H1 (cell line): Measurements from ENCODE around the gene RBM19. TPM values are rescaled to one million over a fixed set of nuclear protein-coding genes. Genes with fewer than 3 reads are reported as not detected.

Source experiments
- ASH2L ChIP-seq: fragments of 200-600, 300-600 bp; sonication (generic); IDR thresholded peaks from one replicate; pipeline ENCODE4 v1.7.1; 2017; ENCODE audit warnings: low read length
- CBX5 ChIP-seq: fragments of 300-800, 300-1000 bp; sonication (generic); IDR thresholded peaks from 2 replicates; pipeline ENCODE4 v1.7.1; 2016; ENCODE audit warnings: antibody characterized with exemption, low read length, low read depth
- CTBP2 ChIP-seq: IDR thresholded peaks from 2 replicates; pipeline ENCODE4 v1.7.0; 2011; ENCODE audit warnings: borderline replicate concordance, mild to moderate bottlenecking, moderate library complexity, mixed read lengths, low read length; ENCODE audit not compliant: insufficient read depth, insufficient read length
- SIRT6 ChIP-seq: IDR thresholded peaks from one replicate; pipeline ENCODE4 v1.7.1; 2012; ENCODE audit warnings: low read length, inconsistent platforms
- polyA plus RNA-seq, 7 experiments: library from polyadenylated mRNA; depleted of rRNA in 3 of 7; stranded (reverse) in 5 of 7; unstranded in 2 of 7; fragments of >200 nt in 5 of 7; fragments of 200-250 nt in 2 of 7; gene quantifications; 1 replicate in 5 of 7; 2 replicates in 1 of 7; 4 replicates in 1 of 7; pipeline versions ENCODE4 v1.2.1 to v1.2.3, GENCODE V29; 2011 to 2013; ENCODE audit warnings: missing spikeins in 2 of 7, mixed read lengths in 2 of 7
- total RNA-seq: library from RNA; stranded (reverse); fragmentation: NEBNext Ultra II Directional; extraction: Animal tissue kit (Norgen Biotek cat#: 25700); gene quantifications from 2 replicates; pipeline ENCODE4 v1.2.1, GENCODE V29; 2021
- TF ChIP-seq, protein P1 (sequence below): fragments of 300-600 bp; sonication (generic); IDR thresholded peaks from 2 replicates; pipeline ENCODE4 v1.7.1; 2012; ENCODE audit warnings: low read length, moderate library complexity, mild to moderate bottlenecking, inconsistent platforms; ENCODE audit not compliant: insufficient replicate concordance

RBM19 gene
- total and polyA plus RNA-seq, 2 of the 8 experiments (the other 6 are each of a cell fraction or from before 2014, with no cell fraction given), result 23.4 to 61.9 TPM

DNA sequence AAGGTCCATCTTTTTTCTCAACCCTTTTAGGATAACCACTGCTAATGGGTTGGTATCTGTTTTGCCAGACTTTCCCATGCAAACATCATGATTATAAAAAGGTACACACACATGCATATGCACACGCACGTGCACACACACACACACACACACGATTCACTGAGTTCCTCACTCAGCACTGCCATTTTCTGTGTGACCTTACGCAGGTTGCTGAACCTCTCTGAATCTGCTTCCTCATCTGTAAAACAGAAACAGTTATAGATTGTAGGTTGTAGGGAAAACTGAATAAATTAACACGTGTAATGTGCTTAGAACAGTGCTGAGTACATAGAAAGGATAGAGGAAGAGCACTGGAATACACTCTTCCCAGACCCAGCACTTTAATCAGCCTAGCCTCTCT is 182.3 kb downstream of the RBM19 start (continued):
- TF ChIP-seq, protein P1, sequence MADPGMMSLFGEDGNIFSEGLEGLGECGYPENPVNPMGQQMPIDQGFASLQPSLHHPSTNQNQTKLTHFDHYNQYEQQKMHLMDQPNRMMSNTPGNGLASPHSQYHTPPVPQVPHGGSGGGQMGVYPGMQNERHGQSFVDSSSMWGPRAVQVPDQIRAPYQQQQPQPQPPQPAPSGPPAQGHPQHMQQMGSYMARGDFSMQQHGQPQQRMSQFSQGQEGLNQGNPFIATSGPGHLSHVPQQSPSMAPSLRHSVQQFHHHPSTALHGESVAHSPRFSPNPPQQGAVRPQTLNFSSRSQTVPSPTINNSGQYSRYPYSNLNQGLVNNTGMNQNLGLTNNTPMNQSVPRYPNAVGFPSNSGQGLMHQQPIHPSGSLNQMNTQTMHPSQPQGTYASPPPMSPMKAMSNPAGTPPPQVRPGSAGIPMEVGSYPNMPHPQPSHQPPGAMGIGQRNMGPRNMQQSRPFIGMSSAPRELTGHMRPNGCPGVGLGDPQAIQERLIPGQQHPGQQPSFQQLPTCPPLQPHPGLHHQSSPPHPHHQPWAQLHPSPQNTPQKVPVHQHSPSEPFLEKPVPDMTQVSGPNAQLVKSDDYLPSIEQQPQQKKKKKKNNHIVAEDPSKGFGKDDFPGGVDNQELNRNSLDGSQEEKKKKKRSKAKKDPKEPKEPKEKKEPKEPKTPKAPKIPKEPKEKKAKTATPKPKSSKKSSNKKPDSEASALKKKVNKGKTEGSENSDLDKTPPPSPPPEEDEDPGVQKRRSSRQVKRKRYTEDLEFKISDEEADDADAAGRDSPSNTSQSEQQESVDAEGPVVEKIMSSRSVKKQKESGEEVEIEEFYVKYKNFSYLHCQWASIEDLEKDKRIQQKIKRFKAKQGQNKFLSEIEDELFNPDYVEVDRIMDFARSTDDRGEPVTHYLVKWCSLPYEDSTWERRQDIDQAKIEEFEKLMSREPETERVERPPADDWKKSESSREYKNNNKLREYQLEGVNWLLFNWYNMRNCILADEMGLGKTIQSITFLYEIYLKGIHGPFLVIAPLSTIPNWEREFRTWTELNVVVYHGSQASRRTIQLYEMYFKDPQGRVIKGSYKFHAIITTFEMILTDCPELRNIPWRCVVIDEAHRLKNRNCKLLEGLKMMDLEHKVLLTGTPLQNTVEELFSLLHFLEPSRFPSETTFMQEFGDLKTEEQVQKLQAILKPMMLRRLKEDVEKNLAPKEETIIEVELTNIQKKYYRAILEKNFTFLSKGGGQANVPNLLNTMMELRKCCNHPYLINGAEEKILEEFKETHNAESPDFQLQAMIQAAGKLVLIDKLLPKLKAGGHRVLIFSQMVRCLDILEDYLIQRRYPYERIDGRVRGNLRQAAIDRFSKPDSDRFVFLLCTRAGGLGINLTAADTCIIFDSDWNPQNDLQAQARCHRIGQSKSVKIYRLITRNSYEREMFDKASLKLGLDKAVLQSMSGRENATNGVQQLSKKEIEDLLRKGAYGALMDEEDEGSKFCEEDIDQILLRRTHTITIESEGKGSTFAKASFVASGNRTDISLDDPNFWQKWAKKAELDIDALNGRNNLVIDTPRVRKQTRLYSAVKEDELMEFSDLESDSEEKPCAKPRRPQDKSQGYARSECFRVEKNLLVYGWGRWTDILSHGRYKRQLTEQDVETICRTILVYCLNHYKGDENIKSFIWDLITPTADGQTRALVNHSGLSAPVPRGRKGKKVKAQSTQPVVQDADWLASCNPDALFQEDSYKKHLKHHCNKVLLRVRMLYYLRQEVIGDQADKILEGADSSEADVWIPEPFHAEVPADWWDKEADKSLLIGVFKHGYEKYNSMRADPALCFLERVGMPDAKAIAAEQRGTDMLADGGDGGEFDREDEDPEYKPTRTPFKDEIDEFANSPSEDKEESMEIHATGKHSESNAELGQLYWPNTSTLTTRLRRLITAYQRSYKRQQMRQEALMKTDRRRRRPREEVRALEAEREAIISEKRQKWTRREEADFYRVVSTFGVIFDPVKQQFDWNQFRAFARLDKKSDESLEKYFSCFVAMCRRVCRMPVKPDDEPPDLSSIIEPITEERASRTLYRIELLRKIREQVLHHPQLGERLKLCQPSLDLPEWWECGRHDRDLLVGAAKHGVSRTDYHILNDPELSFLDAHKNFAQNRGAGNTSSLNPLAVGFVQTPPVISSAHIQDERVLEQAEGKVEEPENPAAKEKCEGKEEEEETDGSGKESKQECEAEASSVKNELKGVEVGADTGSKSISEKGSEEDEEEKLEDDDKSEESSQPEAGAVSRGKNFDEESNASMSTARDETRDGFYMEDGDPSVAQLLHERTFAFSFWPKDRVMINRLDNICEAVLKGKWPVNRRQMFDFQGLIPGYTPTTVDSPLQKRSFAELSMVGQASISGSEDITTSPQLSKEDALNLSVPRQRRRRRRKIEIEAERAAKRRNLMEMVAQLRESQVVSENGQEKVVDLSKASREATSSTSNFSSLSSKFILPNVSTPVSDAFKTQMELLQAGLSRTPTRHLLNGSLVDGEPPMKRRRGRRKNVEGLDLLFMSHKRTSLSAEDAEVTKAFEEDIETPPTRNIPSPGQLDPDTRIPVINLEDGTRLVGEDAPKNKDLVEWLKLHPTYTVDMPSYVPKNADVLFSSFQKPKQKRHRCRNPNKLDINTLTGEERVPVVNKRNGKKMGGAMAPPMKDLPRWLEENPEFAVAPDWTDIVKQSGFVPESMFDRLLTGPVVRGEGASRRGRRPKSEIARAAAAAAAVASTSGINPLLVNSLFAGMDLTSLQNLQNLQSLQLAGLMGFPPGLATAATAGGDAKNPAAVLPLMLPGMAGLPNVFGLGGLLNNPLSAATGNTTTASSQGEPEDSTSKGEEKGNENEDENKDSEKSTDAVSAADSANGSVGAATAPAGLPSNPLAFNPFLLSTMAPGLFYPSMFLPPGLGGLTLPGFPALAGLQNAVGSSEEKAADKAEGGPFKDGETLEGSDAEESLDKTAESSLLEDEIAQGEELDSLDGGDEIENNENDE, result no peak
- TF ChIP-seq SIRT6 (no peak), CTBP2 (no peak), CBX5 (no peak), ASH2L (no peak)
